Smooth muscle cell (in vitro differentiated cells): ENCODE data around the gene ARMCX1. TPM values are rescaled to one million over a fixed set of nuclear protein-coding genes. Genes with fewer than 3 reads are reported as not detected.
"Not testable (repeated sequence)": the region's sequence is repeated elsewhere in the genome, so short reads cannot be mapped to it uniquely, and the experiment has no call there.

Experiments
- DNase-seq: peaks from one replicate; lab custom pipeline; 2025; ENCODE audit not compliant: unreplicated experiment; lab: John Stamatoyannopoulos, UW
- H2AFZ ChIP-seq: fragments of 200-600 bp; sonication (generic); 2 replicates; pipeline ENCODE4 v1.6.0; 2016; ENCODE audit warnings: antibody characterized with exemption, low read depth, mild to moderate bottlenecking
- H3F3A ChIP-seq: fragments of 200-600 bp; sonication (generic); 2 replicates; pipeline ENCODE4 v1.6.0; 2017; ENCODE audit warnings: antibody characterized with exemption, low read depth
- H3K27ac ChIP-seq: fragments of 200-600 bp; sonication (generic); 2 replicates; pipeline ENCODE4 v1.5.1; 2016; ENCODE audit warnings: low read depth, mild to moderate bottlenecking
- H3K27me3 ChIP-seq: fragments of 200-600 bp; sonication (generic); 2 replicates; pipeline ENCODE4 v1.6.1; 2016; ENCODE audit warnings: low read depth, mild to moderate bottlenecking
- H3K36me3 ChIP-seq: fragments of 200-600 bp; sonication (generic); 2 replicates; pipeline ENCODE4 v1.5.1; 2016; ENCODE audit warnings: low read depth
- H3K4me1 ChIP-seq: fragments of 200-600 bp; sonication (generic); 2 replicates; pipeline ENCODE4 v1.5.1; 2016; ENCODE audit warnings: low read depth
- H3K4me2 ChIP-seq: fragments of 200-600 bp; sonication (generic); 2 replicates; pipeline ENCODE4 v1.6.0; 2016; ENCODE audit warnings: mild to moderate bottlenecking
- H3K4me3 ChIP-seq: fragments of 200-600 bp; sonication (generic); 2 replicates; pipeline ENCODE4 v1.5.1; 2016; ENCODE audit warnings: mild to moderate bottlenecking
- H3K79me2 ChIP-seq: fragments of 200-600 bp; sonication (generic); 2 replicates; pipeline ENCODE4 v1.6.0; 2016; ENCODE audit warnings: low read depth, mild to moderate bottlenecking
- H3K9ac ChIP-seq: fragments of 200-600 bp; sonication (generic); 2 replicates; pipeline ENCODE4 v1.6.0; 2016; ENCODE audit warnings: low read depth
- H3K9me3 ChIP-seq: fragments of 200-600 bp; sonication (generic); replicated peaks from 2 replicates; pipeline ENCODE4 v1.5.1; 2016; ENCODE audit warnings: low read depth
- H4K20me1 ChIP-seq: fragments of 200-600 bp; sonication (generic); 2 replicates; pipeline ENCODE4 v1.6.0; 2016; ENCODE audit warnings: low read depth
- WGBS: methylation state at CpG from one replicate; pipeline ENCODE4 v1.1.7; 2016; ENCODE audit warnings: low lambda C conversion rate; 5-methylcytosine and 5-hydroxymethylcytosine counted together
- polyA plus RNA-seq: library from polyadenylated mRNA; unstranded; fragments of >200 nt; fragmentation: Nextera tagmentation; extraction: Ambion mirVana; gene quantifications from 2 replicates; pipeline ENCODE4 v1.2.1, GENCODE V29; 2016
- total RNA-seq: library from RNA; depleted of rRNA; stranded (reverse); fragments of >200 nt; gene quantifications from 2 replicates; pipeline ENCODE4 v1.2.3, GENCODE V29; 2014
- TF ChIP-seq, protein P1 (sequence below): fragments of 200-600 bp; sonication (generic); IDR thresholded peaks from 2 replicates; pipeline ENCODE4 v1.5.1; 2017; ENCODE audit warnings: borderline replicate concordance, mild to moderate bottlenecking, antibody characterized with exemption; ENCODE audit not compliant: insufficient read depth, poor library complexity, severe bottlenecking

ARMCX1 gene
- total RNA-seq (40.7 and 47.5 TPM in 2 replicates), polyA plus RNA-seq (28.9 and 35.4 TPM in 2 replicates)

DNA sequence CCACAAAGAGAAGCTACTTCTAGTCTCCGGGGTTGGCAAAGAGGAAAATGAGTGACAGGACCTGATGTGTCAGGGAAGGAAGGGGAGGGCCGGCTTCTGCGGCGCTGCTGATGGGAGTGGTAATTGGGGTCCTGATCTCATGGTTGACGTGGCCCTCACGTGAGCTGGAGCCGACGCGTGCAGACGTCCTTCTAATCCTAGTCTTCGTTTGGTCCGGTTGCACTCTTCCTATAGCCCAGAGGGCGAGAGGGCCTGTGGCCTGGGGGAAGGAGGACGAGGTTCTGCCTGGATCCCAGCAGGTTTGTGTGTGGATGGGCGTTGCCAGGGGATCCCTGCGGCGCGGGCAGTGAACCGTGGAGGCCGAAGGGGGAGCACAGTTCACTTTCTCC is at the start of gene ARMCX1:
ARMCX1 (plus strand) TSS at position 186 of the 389 bp plus-strand sequence. CDS start 2,384 bp downstream, outside the sequence.
- 58% methylated on average over 20 of the region's 20 CpGs for WGBS
- H3K4me3 ChIP-seq, result peak within 1 kb of the TSS; percentile 71

GRCh38 chrX:101502929-101503328 is 47.4 kb upstream of the ARMCX1 start:
- WGBS, result 100% methylated on average over 1 of the region's 1 CpG
- H3K9me3 ChIP-seq, H3K27me3 ChIP-seq, H3K9ac ChIP-seq, H3K4me3 ChIP-seq, H4K20me1 ChIP-seq, H3K36me3 ChIP-seq, H3F3A ChIP-seq, H3K4me2 ChIP-seq, H3K4me1 ChIP-seq, H3K27ac ChIP-seq, DNase-seq, H2AFZ ChIP-seq, H3K79me2 ChIP-seq: not testable (repeated sequence)

More for the DNA sequence above, at the start of gene ARMCX1:
- no peaks in the 10 kb centered on the region for H3K79me2 ChIP-seq
- peak; percentile 13 for DNase-seq
- H2AFZ ChIP-seq, result peak within 1 kb of the TSS; percentile 46
- no peaks in the 10 kb centered on the region for H4K20me1 ChIP-seq
- TF ChIP-seq, protein P1, sequence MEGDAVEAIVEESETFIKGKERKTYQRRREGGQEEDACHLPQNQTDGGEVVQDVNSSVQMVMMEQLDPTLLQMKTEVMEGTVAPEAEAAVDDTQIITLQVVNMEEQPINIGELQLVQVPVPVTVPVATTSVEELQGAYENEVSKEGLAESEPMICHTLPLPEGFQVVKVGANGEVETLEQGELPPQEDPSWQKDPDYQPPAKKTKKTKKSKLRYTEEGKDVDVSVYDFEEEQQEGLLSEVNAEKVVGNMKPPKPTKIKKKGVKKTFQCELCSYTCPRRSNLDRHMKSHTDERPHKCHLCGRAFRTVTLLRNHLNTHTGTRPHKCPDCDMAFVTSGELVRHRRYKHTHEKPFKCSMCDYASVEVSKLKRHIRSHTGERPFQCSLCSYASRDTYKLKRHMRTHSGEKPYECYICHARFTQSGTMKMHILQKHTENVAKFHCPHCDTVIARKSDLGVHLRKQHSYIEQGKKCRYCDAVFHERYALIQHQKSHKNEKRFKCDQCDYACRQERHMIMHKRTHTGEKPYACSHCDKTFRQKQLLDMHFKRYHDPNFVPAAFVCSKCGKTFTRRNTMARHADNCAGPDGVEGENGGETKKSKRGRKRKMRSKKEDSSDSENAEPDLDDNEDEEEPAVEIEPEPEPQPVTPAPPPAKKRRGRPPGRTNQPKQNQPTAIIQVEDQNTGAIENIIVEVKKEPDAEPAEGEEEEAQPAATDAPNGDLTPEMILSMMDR, result no peak
- no peaks in the 10 kb centered on the region for H3K4me1 ChIP-seq
- H3K9me3 ChIP-seq, result no peaks in the 10 kb centered on the region
- H3K4me2 ChIP-seq, result peak within 1 kb of the TSS; percentile 89
- no peaks in the 10 kb centered on the region for H3K27me3 ChIP-seq
- peak within 1 kb of the TSS; percentile 80 for H3K27ac ChIP-seq
- peak within 1 kb of the TSS; percentile 82 for H3K9ac ChIP-seq
- no peaks in the 10 kb centered on the region for H3K36me3 ChIP-seq
- no peaks in the 10 kb centered on the region for H3F3A ChIP-seq

DNA sequence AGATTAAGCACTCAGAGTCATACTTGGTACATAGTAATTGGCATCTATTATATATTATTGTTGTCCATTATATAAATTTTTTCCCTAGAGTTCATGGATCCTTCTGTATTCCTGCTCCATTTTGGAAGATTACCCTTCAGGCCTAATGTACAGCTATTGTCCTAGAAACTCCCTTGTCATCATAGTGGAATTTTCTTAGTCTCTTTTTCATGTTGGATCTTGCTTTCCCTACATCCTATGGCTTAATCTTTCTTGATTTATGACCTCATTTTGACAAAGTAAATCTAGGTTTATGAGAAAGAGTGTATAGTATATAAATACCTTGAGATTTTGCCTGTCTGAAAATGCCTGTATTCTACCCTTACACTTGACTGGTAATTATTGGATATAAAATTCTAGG is 43.0 kb upstream of the ARMCX1 start:
- no peaks in the 10 kb centered on the region for H3K27me3 ChIP-seq
- no peaks in the 10 kb centered on the region for H3K79me2 ChIP-seq
- no peak overlapping the region for H3K4me3 ChIP-seq
- no peaks in the 10 kb centered on the region for H4K20me1 ChIP-seq
- no peaks in the 10 kb centered on the region for H3K9me3 ChIP-seq
- peak overlapping the region; percentile 19 for H3K27ac ChIP-seq
- H3K36me3 ChIP-seq, result no peaks in the 10 kb centered on the region
- TF ChIP-seq, protein P1, result no peak
- no peak overlapping the region for H3K4me2 ChIP-seq
- no peak overlapping the region for H3K9ac ChIP-seq
- no peaks in the 10 kb centered on the region for H3F3A ChIP-seq
- H2AFZ ChIP-seq, result no peak overlapping the region
- no peaks in the 10 kb centered on the region for H3K4me1 ChIP-seq
- no peak for DNase-seq

DNA sequence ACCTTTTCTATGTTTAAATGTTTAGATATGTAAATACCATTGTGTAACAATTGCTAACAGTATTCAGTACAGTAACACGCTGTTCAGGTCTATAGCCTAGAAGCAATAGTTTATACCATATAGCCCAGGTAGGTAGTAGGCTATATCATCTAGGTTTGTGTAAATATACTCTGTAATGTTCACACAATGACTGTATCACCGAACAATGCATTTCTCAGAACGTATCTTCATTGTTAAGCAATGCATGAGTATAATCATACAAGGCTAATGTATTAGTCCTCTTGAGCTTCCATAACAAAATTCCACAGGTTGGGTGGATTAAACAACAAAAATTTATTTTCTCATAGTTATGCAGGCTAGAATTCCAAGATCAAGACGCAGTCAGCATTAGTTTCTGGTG is 42.4 kb upstream of the ARMCX1 start:
- H3K4me2 ChIP-seq, result no peak overlapping the region
- no peaks in the 10 kb centered on the region for H3K4me1 ChIP-seq
- no peak overlapping the region for H3K27ac ChIP-seq
- TF ChIP-seq, protein P1, result no peak
- H3K79me2 ChIP-seq, result no peaks in the 10 kb centered on the region
- no peak overlapping the region for H3K4me3 ChIP-seq
- no peaks in the 10 kb centered on the region for H3F3A ChIP-seq
- no peak overlapping the region for H3K9ac ChIP-seq
- no peaks in the 10 kb centered on the region for H4K20me1 ChIP-seq
- H2AFZ ChIP-seq, result no peak overlapping the region
- DNase-seq, result no peak
- H3K36me3 ChIP-seq, result no peaks in the 10 kb centered on the region
- no peaks in the 10 kb centered on the region for H3K27me3 ChIP-seq
- WGBS, result 69% methylated on average over 4 of the region's 4 CpGs
- no peaks in the 10 kb centered on the region for H3K9me3 ChIP-seq
